Uterus (tissue), 2 donors: ENCODE results near the gene FAM117A.

ENCODE experiments used
- POLR2A ChIP-seq, 2 donors: fragments of 450-650 bp; IDR thresholded peaks; one replicate each; pipeline ENCODE4 v1.6.1; 2016; ENCODE audit warnings: antibody characterized with exemption in 2 of 2, mild to moderate bottlenecking in 1 of 2, moderate library complexity in 1 of 2
- TF ChIP-seq, protein P1 (sequence below), 4 experiments: fragments of 200-600 bp in 2 of 4; fragments of 450-650 bp in 2 of 4; sonication (generic) in 2 of 4; IDR thresholded peaks; one replicate each; pipeline ENCODE4 v1.5.1; 2016 to 2019; ENCODE audit warnings: antibody characterized with exemption in 4 of 4, mild to moderate bottlenecking in 2 of 4, moderate library complexity in 1 of 4

DNA sequence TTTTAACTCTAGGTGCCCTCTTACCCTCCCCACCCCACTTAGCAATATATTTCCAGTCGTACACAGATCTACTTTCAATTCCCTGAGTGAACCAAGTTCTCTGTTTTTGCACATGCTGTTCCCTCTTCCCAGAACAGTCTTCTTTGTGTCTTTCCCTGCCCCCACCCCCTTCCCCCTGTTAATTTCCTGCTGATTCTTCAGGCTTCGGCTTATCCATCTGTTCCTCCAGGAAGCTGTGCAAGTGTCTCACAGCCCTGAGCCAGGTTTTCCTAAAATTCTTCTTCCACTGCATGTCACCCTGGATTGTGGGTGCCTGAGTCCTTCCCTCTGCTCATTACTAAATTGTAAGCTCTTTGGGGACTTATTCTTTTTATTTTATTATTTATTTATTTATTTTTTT lies 73.7 kb downstream of the FAM117A start:
- TF ChIP-seq, protein P1, sequence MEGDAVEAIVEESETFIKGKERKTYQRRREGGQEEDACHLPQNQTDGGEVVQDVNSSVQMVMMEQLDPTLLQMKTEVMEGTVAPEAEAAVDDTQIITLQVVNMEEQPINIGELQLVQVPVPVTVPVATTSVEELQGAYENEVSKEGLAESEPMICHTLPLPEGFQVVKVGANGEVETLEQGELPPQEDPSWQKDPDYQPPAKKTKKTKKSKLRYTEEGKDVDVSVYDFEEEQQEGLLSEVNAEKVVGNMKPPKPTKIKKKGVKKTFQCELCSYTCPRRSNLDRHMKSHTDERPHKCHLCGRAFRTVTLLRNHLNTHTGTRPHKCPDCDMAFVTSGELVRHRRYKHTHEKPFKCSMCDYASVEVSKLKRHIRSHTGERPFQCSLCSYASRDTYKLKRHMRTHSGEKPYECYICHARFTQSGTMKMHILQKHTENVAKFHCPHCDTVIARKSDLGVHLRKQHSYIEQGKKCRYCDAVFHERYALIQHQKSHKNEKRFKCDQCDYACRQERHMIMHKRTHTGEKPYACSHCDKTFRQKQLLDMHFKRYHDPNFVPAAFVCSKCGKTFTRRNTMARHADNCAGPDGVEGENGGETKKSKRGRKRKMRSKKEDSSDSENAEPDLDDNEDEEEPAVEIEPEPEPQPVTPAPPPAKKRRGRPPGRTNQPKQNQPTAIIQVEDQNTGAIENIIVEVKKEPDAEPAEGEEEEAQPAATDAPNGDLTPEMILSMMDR (IDR thresholded peaks at IDR 0.05), result no peak
- no peak for TF ChIP-seq POLR2A (IDR thresholded peaks at IDR 0.05)
